H1 (cell line): ENCODE measurements around the gene CTIF. TPM values are rescaled to one million over a fixed set of nuclear protein-coding genes. Genes with fewer than 3 reads are reported as not detected.

Experiments
- CTCF ChIA-PET: fragments of 300-600 bp; sonication (Branson Sonifier 250); formaldehyde crosslinking; loops from one replicate; lab custom pipeline; 2021; ENCODE audit not compliant: partially characterized antibody; lab: Charles Lee
- POLR2A ChIA-PET: fragments of 300-600 bp; sonication (Branson Sonifier 250); formaldehyde crosslinking; loops from one replicate; lab custom pipeline; 2021; ENCODE audit warnings: inconsistent platforms; ENCODE audit not compliant: partially characterized antibody; lab: Charles Lee
- DNase-seq, 2 experiments: peaks; one replicate each; pipeline versions ENCODE4 v3.0.0 to v3.0.0-alpha.2; 2010 to 2022; ENCODE audit warnings: low spot score in 2 of 2, low read depth in 1 of 2, mixed read lengths in 1 of 2
- FAIRE-seq: peaks from 2 replicates; lab custom pipeline; 2011; peaks lifted over from hg19 to GRCh38; lab: Jason Lieb, UNC
- H2AFZ ChIP-seq: 2 replicates; pipeline ENCODE4 v1.8.1; 2012; ENCODE audit warnings: low read length, inconsistent platforms
- H2AK5ac ChIP-seq: 2 replicates; pipeline ENCODE4 v1.6.1; 2013; ENCODE audit warnings: low read depth, low read length
- H2BK120ac ChIP-seq: replicated peaks from 2 replicates; pipeline ENCODE3; 2013; ENCODE audit warnings: low read depth, low read length, inconsistent platforms
- H2BK12ac ChIP-seq: 2 replicates; pipeline ENCODE4 v1.6.1; 2013; ENCODE audit warnings: low read depth, low read length
- H2BK15ac ChIP-seq: 2 replicates; pipeline ENCODE4 v1.6.1; 2013; ENCODE audit warnings: low read length
- H2BK20ac ChIP-seq: 2 replicates; pipeline ENCODE4 v1.6.1; 2013; ENCODE audit warnings: low read length
- H2BK5ac ChIP-seq: 2 replicates; pipeline ENCODE4 v1.6.1; 2013; ENCODE audit warnings: low read depth, low read length
- H3K14ac ChIP-seq: 2 replicates; pipeline ENCODE4 v1.6.1; 2013; ENCODE audit warnings: inconsistent platforms; ENCODE audit not compliant: insufficient read length
- H3K18ac ChIP-seq: 2 replicates; pipeline ENCODE4 v1.6.1; 2013; ENCODE audit warnings: low read length; ENCODE audit errors: extremely low read depth
- H3K23ac ChIP-seq: 2 replicates; pipeline ENCODE4 v1.6.1; 2013; ENCODE audit warnings: inconsistent platforms; ENCODE audit not compliant: insufficient read length
- H3K23me2 ChIP-seq: 2 replicates; pipeline ENCODE4 v1.6.1; 2013; ENCODE audit warnings: low read depth, low read length
- H3K27ac ChIP-seq: 2 replicates; pipeline ENCODE4 v1.6.1; 2011; ENCODE audit warnings: low read depth, low read length, inconsistent platforms
- H3K27me3 ChIP-seq, 4 experiments: replicated peaks in 1 of 4; 1 replicate in 1 of 4; 2 replicates in 3 of 4; pipeline versions ENCODE4 v1.6.1 to v1.8.1; 2011 to 2013; ENCODE audit warnings: low read length in 3 of 4, mild to moderate bottlenecking in 3 of 4, inconsistent platforms in 2 of 4, mixed read lengths in 2 of 4, moderate library complexity in 1 of 4; ENCODE audit not compliant: control insufficient read depth in 3 of 4, insufficient read depth in 3 of 4; ENCODE audit errors: extremely low read depth in 1 of 4
- H3K36me3 ChIP-seq, 4 experiments: 2 replicates each; pipeline versions ENCODE4 v1.6.1 to v1.8.1; 2011 to 2013; ENCODE audit warnings: mild to moderate bottlenecking in 4 of 4, low read length in 3 of 4, moderate library complexity in 2 of 4, control low read depth in 1 of 4, inconsistent platforms in 1 of 4; ENCODE audit not compliant: insufficient read depth in 4 of 4, control insufficient read depth in 2 of 4
- H3K4ac ChIP-seq: replicated peaks from 2 replicates; pipeline ENCODE3; 2013; ENCODE audit warnings: low read length, low read depth, mixed read lengths, inconsistent platforms; ENCODE audit not compliant: insufficient read length
- H3K4me1 ChIP-seq, 4 experiments: replicated peaks in 1 of 4; 1 replicate in 1 of 4; 2 replicates in 3 of 4; pipeline versions ENCODE4 v1.6.1 to v1.8.1; 2011 to 2013; ENCODE audit warnings: low read length in 3 of 4, inconsistent platforms in 2 of 4, mixed read lengths in 1 of 4; ENCODE audit not compliant: insufficient read depth in 4 of 4, control insufficient read depth in 3 of 4
- H3K4me2 ChIP-seq, 2 experiments: 2 replicates each; pipeline versions ENCODE4 v1.6.1 to v1.8.1; 2011 to 2013; ENCODE audit warnings: low read depth in 2 of 2, low read length in 2 of 2, control low read depth in 1 of 2, inconsistent platforms in 1 of 2, mild to moderate bottlenecking in 1 of 2; ENCODE audit not compliant: insufficient read depth in 1 of 2
- H3K4me3 ChIP-seq, 4 experiments: fragments of 200-600, 300-600 bp in 1 of 4; sonication (generic), shearing (Covaris generic), sonication (Bioruptor Twin) in 1 of 4; 2 replicates each; pipeline versions ENCODE4 v1.5.1 to v1.8.1; 2011 to 2016; ENCODE audit warnings: low read length in 4 of 4, low read depth in 3 of 4, control low read depth in 2 of 4, inconsistent platforms in 2 of 4, mild to moderate bottlenecking in 2 of 4, mixed read lengths in 1 of 4, moderate library complexity in 1 of 4; ENCODE audit not compliant: insufficient read depth in 2 of 4; ENCODE audit errors: extremely low read depth in 1 of 4
- H3K56ac ChIP-seq: replicated peaks from 2 replicates; pipeline ENCODE3; 2013; ENCODE audit warnings: low read depth, mild to moderate bottlenecking, mixed read lengths, low read length, inconsistent platforms; ENCODE audit not compliant: insufficient read length
- H3K79me1 ChIP-seq: 2 replicates; pipeline ENCODE4 v1.6.1; 2013; ENCODE audit warnings: low read depth, low read length, control low read depth
- H3K79me2 ChIP-seq, 2 experiments: 2 replicates each; pipeline versions ENCODE4 v1.6.1 to v1.8.1; 2012 to 2013; ENCODE audit warnings: low read length in 2 of 2, mild to moderate bottlenecking in 2 of 2, inconsistent platforms in 1 of 2; ENCODE audit not compliant: insufficient read depth in 2 of 2, control insufficient read depth in 1 of 2
- H3K9ac ChIP-seq, 4 experiments: replicated peaks in 1 of 4; 1 replicate in 1 of 4; 2 replicates in 3 of 4; pipeline versions ENCODE4 v1.6.1 to v1.8.1; 2011 to 2013; ENCODE audit warnings: low read depth in 3 of 4, low read length in 3 of 4, control low read depth in 2 of 4, mild to moderate bottlenecking in 2 of 4, moderate library complexity in 2 of 4, inconsistent platforms in 1 of 4; ENCODE audit errors: extremely low read depth in 1 of 4
- H3K9me3 ChIP-seq, 2 experiments: 2 replicates each; pipeline versions ENCODE4 v1.6.1 to v1.8.1; 2012 to 2013; ENCODE audit warnings: mild to moderate bottlenecking in 2 of 2, moderate library complexity in 2 of 2, control low read depth in 1 of 2, inconsistent platforms in 1 of 2, low read depth in 1 of 2, low read length in 1 of 2, mixed read lengths in 1 of 2; ENCODE audit not compliant: insufficient read depth in 2 of 2
- H4K20me1 ChIP-seq, 2 experiments: replicated peaks in 1 of 2; 2 replicates each; pipeline versions ENCODE3 to v1.8.1; 2011 to 2013; ENCODE audit warnings: inconsistent platforms in 2 of 2, low read length in 2 of 2, mild to moderate bottlenecking in 1 of 2; ENCODE audit not compliant: insufficient read depth in 2 of 2, control insufficient read depth in 1 of 2
- H4K5ac ChIP-seq: 2 replicates; pipeline ENCODE4 v1.6.1; 2013; ENCODE audit warnings: low read length, low read depth, mixed read lengths, inconsistent platforms; ENCODE audit not compliant: insufficient read length
- H4K8ac ChIP-seq: 2 replicates; pipeline ENCODE4 v1.8.0; 2013; ENCODE audit warnings: mild to moderate bottlenecking, moderate library complexity, low read length, inconsistent platforms; ENCODE audit not compliant: insufficient read depth; ENCODE audit errors: extremely low read depth
- H4K91ac ChIP-seq: replicated peaks from 2 replicates; pipeline ENCODE3; 2013; ENCODE audit warnings: low read length, mixed read lengths, inconsistent platforms; ENCODE audit not compliant: insufficient read length
- CEBPB ChIP-seq: IDR thresholded peaks from 2 replicates; pipeline ENCODE4 v1.6.1; 2012; ENCODE audit warnings: low read depth, low read length
- GABPA ChIP-seq: IDR thresholded peaks from 2 replicates; pipeline ENCODE4 v1.6.1; 2011; ENCODE audit warnings: mild to moderate bottlenecking, low read length, moderate library complexity, borderline replicate concordance; ENCODE audit not compliant: insufficient read depth
- KDM5A ChIP-seq: fragments of 200-600 bp; IDR thresholded peaks from 2 replicates; pipeline ENCODE4 v1.7.1; 2012; ENCODE audit warnings: mild to moderate bottlenecking, low read length, inconsistent platforms, mixed read lengths
- SP4 ChIP-seq: IDR thresholded peaks from 2 replicates; pipeline ENCODE4 v1.6.1; 2012; ENCODE audit warnings: low read length, inconsistent platforms
- TAF1 ChIP-seq: IDR thresholded peaks from 2 replicates; pipeline ENCODE4 v1.6.1; 2011; ENCODE audit warnings: mild to moderate bottlenecking, low read depth, low read length
- WGBS, 2 experiments: shearing (Covaris generic) in 1 of 2; methylation state at CpG; one replicate each; pipeline versions ENCODE4 v1.1.6 to v1.1.7; 2013 to 2015; ENCODE audit warnings: low lambda C conversion rate in 2 of 2, mixed read lengths in 2 of 2, inconsistent platforms in 1 of 2, low coverage in 1 of 2, missing lambda C conversion rate in 1 of 2; ENCODE audit not compliant: insufficient replicate concordance in 2 of 2, insufficient coverage in 1 of 2, insufficient read length in 1 of 2; ENCODE audit errors: extremely low coverage in 1 of 2, missing lambda C conversion rate in 1 of 2; 5-methylcytosine and 5-hydroxymethylcytosine counted together
- polyA plus RNA-seq, 7 experiments: library from polyadenylated mRNA; depleted of rRNA in 3 of 7; stranded (reverse) in 5 of 7; unstranded in 2 of 7; fragments of >200 nt in 5 of 7; fragments of 200-250 nt in 2 of 7; gene quantifications; 1 replicate in 5 of 7; 2 replicates in 1 of 7; 4 replicates in 1 of 7; pipeline versions ENCODE4 v1.2.1 to v1.2.3, GENCODE V29; 2011 to 2013; ENCODE audit warnings: missing spikeins in 2 of 7, mixed read lengths in 2 of 7
- total RNA-seq: library from RNA; stranded (reverse); fragmentation: NEBNext Ultra II Directional; extraction: Animal tissue kit (Norgen Biotek cat#: 25700); gene quantifications from 2 replicates; pipeline ENCODE4 v1.2.1, GENCODE V29; 2021
- TF ChIP-seq, protein P1 (sequence below): IDR thresholded peaks from 2 replicates; pipeline ENCODE4 v1.6.1; 2012; ENCODE audit warnings: low read length, inconsistent platforms

CTIF gene
- total and polyA plus RNA-seq, 2 of the 8 experiments (the other 6 are each of a cell fraction or from before 2014, with no cell fraction given), result 9.0 to 17.8 TPM

DNA sequence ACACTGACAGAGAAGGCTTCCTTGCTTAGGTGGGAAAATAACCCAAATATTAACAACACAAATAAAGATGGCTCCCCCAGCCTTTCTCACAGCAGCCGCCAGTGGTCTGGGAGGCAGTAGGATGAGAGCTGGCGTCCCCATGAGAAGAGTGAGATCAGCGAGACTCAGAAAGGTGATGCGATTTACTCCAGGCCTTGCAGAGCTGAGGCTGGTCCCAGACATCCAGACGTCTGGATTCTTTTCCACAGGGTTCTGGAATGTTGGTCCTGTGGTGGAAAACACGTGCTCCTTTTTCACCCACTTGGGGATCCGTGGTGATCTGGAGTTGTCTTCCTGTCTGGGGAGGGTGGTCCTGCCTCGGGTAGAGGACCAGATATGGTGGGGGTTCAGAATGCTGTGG is 190.6 kb downstream of the CTIF start:
- no peaks in the 10 kb centered on the region for H3K27me3 ChIP-seq
- ChIA-PET POLR2A (no interaction called here), CTCF (interaction anchor here (0.6 kb wide), 1 partner anchor 254 kb away, joined by 3 read pairs; no protein-coding TSS in a partner anchor)
- no peak overlapping the region for H3K9ac ChIP-seq
- H4K20me1 ChIP-seq, result no peaks in the 10 kb centered on the region
- no peak overlapping the region for H4K5ac ChIP-seq
- H3K56ac ChIP-seq, result no peak overlapping the region
- DNase-seq, result no peak
- 83% methylated on average over 8 of the region's 8 CpGs; no CpG with 5 or more reads in 1 of the 2 experiments for WGBS, 2 experiments
- H4K91ac ChIP-seq, result no peak overlapping the region
- FAIRE-seq, result no peak
- no peaks in the 10 kb centered on the region for H3K36me3 ChIP-seq
- H2BK15ac ChIP-seq, result no peak overlapping the region
- H3K23me2 ChIP-seq, result no peaks in the 10 kb centered on the region
- peaks cover 0 to 4% (median 0%) of the 10 kb centered on the region in 4 experiments; a peak in 1 of 7 replicates for H3K4me1 ChIP-seq
- no peak overlapping the region for H3K4ac ChIP-seq
- H2AFZ ChIP-seq, result no peak overlapping the region
- H4K8ac ChIP-seq, result no peak overlapping the region
- H3K79me2 ChIP-seq, result no peaks in the 10 kb centered on the region
- H3K4me3 ChIP-seq, result no peak overlapping the region
- no peak overlapping the region for H3K4me2 ChIP-seq
- H2BK20ac ChIP-seq, result no peak overlapping the region
- H3K18ac ChIP-seq, result no peak overlapping the region
- no peak overlapping the region for H2BK120ac ChIP-seq
- H3K27ac ChIP-seq, result no peak overlapping the region
- H3K9me3 ChIP-seq, result no peaks in the 10 kb centered on the region
- H3K23ac ChIP-seq, result no peak overlapping the region
- H2AK5ac ChIP-seq, result no peak overlapping the region
- no peak overlapping the region for H2BK12ac ChIP-seq
- H2BK5ac ChIP-seq, result no peak overlapping the region
- H3K14ac ChIP-seq, result no peak overlapping the region
- no peaks in the 10 kb centered on the region for H3K79me1 ChIP-seq
- TF ChIP-seq TAF1 (no peak), GABPA (no peak), SP4 (no peak), KDM5A (no peak), CEBPB (no peak)
- TF ChIP-seq, protein P1, sequence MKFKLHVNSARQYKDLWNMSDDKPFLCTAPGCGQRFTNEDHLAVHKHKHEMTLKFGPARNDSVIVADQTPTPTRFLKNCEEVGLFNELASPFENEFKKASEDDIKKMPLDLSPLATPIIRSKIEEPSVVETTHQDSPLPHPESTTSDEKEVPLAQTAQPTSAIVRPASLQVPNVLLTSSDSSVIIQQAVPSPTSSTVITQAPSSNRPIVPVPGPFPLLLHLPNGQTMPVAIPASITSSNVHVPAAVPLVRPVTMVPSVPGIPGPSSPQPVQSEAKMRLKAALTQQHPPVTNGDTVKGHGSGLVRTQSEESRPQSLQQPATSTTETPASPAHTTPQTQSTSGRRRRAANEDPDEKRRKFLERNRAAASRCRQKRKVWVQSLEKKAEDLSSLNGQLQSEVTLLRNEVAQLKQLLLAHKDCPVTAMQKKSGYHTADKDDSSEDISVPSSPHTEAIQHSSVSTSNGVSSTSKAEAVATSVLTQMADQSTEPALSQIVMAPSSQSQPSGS, result no peak
